Hematopoietic multipotent progenitor cell treated with erythropoietin and hydrocortisone succinate and interleukin-3 and kit ligand, for 6 days (in vitro differentiated cells): ENCODE measurements around the gene SLC37A4.
"Not testable (repeated sequence)": the region's sequence is repeated elsewhere in the genome, so short reads cannot be mapped to it uniquely, and the experiment has no call there.

ENCODE experiments used
- DNase-seq: peaks from one replicate; pipeline ENCODE4 v3.0.0-alpha.2; 2015

The SLC37A4 gene

DNA sequence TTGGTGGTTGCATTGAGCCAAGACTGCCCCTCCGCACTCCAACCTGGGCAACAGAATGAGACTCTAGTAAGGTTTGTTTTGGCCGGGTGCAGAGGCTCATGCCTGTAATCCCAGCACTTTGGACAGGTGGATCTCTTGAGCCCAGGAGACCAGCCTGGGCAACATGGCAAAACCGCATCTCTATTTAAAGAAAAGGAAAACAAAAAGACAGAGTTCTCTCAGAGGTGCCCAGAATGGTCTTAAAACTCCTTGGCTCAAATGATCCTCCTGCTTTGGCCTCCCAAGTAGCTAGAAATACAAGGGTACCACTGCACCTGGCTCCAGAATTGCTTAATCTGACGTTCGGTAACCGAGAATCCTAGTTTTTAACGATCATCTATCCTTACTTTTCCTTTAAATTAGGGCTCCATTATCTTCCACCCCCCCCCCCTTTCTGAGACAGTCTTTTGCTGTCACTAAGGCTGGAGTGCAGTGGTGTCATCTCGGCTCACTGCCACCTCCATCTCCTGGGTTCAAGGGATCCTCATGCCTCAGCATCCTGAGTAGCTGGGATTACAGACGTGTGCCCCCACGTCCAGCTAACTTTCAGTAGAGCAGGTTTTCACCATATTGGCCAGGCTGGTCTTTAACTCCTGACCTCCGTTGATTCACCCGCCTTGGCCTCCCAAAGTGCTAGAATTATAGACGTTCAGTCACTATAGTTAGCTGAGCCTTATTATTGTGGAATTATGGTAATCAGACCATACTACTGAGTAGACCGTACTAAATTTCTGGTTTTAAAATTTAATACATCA is 14.3 kb downstream of the SLC37A4 start:
- no peak for DNase-seq

DNA sequence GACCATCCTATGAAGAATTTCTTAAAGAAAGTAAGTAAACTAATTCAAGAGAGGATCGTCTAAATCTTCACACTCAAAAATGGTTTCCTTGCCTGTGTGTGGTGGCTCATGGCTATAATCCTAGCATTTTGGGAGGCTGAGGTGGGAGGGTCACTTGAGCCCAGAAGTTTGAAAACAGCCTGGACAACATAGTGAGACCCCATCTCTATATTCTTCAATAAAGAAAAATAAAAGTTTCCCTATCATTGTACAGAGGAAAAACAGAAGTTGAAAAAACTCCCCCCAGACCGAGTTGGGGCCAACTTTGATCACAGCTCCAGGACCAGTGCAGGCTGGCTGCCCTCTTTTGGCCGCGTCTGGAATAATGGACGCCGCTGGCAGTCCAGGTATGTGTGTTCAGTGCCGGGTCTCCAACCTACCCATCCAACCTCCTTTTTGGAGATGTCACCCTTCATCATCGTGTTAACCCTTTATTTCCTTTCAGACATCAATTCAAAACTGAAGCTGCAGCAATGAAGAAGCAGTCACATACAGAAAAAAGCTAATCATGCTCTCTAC is 15.5 kb downstream of the SLC37A4 start:
- no peak for DNase-seq

- DNase-seq: no peak
These were observed 16.3 kb downstream of the SLC37A4 start for GRCh38 chr11:119014209-119014924.

DNA sequence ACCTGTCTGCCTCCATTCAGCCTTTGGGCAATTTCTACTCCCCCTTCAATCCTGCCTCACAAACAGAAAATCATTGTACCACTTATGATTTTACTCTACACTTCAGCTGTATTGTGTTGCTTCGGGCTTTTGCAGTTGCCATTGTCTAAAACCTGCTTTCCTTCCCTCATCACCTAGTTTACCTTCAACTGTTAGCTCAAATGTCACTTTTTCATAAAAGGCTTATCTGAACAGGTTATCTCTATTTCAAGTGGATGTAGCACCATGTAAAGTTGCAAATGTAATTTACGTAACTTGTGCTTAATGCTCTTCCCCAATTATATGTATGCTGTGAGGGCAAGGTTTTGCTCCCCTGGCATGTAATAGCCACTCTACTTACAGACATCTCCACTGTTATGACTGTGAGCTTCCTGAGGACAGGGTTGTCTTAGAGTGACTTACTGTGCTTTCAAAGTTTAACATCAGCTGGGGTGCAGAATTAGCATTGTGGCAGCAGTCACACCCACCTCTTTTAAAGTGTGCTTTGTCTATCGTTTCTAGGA is 18.0 kb downstream of the SLC37A4 start:
- no peak for DNase-seq

DNA sequence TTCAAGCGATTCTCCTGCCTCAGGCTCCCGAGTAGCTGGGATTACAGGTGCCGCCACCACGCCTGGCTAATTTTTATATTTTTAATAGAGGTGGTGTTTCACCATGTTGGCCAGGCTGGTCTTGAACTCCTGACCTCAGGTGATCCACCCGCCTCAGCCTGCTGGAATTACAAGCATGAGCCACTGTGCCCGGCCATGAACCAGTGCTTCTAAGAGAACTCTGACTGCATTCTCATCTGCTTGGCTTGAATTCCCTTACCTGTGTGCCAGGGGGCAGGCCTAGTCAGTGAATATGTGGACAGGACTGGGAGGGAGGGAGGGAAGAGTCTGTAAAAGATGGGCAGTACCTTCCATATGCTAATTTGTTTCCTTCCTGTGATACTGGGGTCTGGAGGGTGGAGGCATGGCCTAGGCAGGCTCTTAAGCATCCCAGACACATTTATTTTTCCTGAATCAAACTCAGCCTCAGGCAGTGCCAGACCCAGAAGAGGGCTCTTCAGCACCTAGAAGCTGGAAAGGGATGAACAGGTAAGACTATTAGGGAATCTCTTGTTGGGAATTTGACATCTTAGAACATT is 19.1 kb downstream of the SLC37A4 start:
- DNase-seq: no peak

- DNase-seq: no peak
These were observed 24.0 kb downstream of the SLC37A4 start for GRCh38 chr11:119006656-119007055.

DNA sequence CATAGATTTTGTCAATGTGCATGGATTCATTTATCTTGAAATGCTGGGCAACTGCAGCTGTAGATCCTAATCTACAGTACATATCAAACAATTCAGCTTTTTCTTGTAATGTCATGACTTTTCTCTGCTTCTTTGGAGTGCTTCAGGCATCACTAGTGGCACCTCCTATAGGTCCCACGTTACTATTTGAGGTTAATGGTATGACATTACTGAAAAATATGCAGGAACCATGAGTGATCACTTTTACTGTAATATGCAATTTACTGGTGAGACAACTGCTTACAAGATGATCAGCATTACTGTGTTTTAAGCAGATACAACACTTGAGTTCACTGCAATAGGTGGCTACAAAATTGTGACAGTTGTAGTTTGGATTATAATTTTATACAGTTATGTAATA is 29.8 kb downstream of the SLC37A4 start:
- DNase-seq: no peak

GRCh38 chr11:118998822-118999221 is 31.9 kb downstream of the SLC37A4 start:
- DNase-seq: no peak

- no peak for DNase-seq
These were observed 32.3 kb downstream of the SLC37A4 start for GRCh38 chr11:118998388-118998717.

DNA sequence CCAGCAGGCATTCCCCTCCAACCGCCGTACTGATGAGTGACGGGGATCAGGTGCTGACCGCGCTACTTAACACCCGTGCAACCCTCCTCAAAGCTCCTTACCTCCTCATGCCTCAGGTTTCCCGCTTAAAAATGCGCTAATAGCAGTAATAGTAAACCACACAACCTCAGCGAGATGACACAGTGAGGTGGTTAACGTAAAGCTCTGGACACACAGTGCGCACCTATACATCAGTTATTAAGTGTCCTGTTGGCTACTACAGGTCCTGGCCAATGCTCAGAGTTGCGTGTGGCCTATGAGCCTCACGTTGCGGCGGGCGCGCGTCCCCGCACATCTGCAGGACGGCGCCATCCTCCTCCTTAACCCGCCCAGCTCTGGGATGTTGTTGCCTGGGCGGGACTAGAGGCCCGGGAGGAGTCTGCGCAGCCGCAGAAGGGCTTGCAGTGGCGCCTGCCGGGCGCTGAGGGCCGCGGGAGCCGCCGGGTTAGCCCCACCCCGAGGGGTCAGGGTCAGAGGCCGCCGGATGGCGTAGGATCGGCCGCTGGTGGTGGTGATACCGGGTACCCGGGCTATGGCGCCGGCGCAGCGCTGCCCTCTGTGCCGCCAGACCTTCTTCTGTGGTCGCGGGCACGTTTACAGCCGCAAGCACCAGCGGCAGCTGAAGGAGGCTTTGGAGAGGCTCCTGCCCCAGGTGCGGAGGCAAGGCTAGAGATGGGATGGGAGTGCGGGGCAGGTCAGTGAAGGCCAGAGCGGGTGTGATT is 32.9 kb downstream of the SLC37A4 start, which contains the start of gene CENATAC:
Gene CENATAC, plus strand, starts transcription at position 512 of the 761 bp plus-strand sequence. Its CDS starts 60 bp downstream, at position 572.
- peak; percentile 97 for DNase-seq

DNA sequence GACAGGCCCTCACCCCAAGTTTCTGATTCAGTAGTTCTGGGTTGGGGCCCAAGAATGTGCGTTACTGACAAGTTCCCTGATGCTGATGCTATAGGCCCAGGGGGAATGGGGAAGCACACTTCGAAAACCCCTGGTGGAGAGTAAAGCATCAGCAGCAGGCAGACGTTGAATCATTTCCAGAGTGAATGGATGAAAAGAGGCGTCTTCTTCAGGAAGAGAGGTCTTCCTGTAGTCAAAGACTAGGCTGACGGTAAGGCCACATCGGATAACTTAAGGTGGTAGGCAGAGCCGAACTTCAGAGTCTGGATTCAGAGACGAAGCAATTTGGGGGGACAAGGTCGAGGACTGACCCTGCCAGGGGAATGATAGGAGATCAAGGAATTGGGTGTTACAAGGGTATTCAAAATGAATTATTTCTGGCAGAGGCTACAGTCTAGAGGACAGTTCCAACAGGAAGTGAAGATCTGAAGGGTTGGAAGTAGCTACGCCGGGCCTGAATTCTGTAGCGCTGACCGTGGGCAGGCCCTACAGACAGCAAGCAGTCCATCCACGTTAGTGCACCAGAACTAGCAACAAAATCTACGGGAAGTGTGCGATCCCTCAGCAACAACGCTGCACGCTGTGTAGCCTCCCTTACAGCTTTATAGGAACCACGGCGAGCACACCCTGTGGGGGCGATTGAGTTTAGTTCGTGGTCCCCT is 33.6 kb downstream of the SLC37A4 start:
- peak; percentile 81 for DNase-seq

GRCh38 chr11:118991486-118992038 is 39.1 kb downstream of the SLC37A4 start:
- not testable (repeated sequence) for DNase-seq

DNA sequence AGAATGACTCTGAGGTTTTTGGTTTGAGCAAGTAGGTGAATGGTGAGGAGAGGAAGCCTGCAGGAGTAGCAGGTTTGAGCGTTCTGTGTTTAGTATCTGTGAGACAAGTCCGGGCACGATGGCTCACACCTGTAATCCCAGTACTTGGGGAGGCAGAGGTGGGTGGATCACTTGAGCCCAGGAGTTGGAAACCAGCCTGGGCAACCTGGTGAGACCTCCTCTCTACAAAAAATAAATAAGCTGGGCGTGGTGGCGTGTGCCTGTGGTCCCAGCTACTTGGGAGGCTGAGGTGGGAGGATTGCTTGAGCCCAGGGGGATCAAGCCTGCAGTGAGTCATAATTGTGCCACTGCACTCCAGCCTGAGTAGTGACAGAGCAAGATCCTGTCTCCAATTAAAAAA is 42.4 kb downstream of the SLC37A4 start:
- no peak for DNase-seq

- DNase-seq: no peak
These were observed 45.9 kb downstream of the SLC37A4 start for GRCh38 chr11:118984825-118985224.

DNA sequence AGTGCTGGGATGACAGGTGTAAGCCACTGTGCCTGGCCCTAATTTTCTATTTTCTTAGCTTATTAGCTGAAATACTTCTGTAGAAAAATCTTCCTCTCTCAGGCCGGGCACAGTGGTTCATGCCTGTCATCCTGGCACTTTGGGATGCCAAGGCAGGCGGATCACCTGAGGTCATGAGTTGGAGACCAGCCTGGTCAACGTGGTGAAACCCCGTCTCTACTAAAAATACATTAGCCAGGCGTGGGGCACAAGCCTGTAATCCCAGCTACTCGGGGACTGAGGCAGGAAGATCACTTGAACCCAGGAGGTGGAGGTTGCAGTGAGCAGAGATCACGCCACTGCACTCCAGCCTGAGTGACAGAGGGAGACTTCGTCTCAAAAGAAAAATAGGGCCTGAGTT is 46.3 kb downstream of the SLC37A4 start:
- not testable (repeated sequence) for DNase-seq

DNA sequence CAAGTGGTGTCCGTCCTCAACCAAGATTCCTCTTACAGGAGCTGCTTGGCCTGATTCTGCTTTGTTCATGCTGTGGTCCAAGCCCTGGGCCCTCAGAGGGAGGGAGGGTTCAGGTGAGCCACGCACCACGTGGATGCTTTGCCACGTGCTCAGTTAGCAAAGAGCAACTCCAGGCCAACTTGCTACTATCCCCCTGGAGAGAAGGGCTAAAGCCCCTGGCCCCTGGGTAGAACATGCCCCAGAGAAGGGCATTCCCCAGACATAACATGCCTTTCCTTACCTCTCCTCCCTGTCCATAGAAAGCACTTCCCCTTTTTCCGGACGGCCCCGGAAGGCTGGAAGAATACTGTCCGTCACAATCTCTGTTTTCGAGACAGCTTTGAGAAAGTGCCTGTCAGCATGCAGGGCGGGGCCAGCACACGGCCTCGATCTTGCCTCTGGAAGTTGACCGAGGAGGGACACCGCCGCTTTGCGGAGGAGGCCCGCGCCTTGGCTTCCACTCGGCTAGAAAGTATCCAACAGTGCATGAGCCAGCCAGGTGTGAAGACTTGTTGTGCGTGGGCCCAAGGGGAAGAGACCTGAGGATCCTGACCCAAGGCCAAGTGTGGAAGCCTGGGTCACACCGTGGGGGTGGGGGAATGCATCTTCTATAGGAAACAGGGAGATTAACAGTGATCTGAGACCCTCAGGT is 50.3 kb downstream of the SLC37A4 start:
- DNase-seq: peak; percentile 29

DNA sequence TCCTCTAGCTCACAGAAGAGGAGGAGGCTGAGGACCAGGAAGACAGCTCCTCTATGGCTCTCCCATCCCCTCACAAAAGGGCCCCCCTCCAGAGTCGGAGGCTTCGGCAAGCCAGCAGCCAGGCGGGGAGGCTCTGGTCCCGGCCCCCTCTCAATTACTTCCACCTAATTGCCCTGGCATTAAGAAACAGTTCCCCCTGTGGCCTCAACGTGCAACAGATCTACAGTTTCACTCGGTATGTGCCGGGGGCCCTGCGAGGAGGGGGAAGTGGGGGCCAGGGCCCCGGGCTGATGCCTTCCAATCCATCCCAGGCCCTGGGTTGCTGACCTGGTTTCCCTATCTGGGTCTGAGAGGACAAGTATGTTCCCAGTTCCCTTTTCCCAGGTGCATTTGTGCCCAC is 51.2 kb downstream of the SLC37A4 start:
- peak; percentile 20 for DNase-seq

DNA sequence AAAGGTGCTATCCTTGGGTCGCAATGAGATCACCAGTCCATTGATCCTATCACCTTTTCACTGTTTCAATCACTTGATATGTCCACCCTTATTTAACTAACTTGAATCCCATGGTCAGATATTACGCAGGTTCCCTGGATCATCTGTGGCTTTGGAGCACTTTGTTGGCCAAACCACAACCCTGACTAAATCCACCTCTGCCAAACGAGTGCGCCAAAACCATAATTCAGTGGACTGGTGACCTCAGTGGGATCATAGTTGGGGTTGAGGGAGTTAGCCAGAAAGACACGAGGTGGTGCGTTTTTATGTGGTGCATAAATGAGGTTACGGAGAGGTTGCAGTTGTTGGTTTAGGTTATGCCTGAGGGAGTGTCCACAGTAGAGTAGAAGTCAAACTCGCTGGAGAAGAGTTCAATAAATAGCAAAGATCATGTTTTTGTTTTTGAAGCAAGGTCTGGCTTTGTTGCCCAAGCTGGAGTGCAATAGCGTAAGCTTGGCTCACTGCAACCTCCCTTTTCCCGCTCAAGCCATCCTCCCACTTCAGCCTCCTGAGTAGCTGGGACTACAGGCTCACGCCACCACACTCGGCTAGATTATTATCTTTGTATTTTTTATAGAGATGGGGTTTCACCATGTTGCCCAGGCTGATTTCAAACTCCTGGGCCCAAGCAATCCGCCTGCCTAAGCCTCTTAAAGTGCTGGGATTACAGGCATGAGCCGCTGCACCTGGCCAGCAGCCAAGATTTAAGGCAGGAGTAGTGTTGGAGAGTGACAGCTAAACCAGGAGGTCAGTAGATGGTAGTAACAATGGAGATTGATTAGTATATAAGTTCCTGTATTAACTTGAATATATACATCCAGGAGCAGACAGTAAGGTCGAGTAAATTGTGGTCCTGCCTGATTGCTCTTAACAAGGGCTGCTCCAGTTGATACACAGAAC is 54.6 kb downstream of the SLC37A4 start:
- DNase-seq: no peak
